GM23338 (cell line): ENCODE data around the gene CELSR1. TPM values are rescaled to one million over a fixed set of nuclear protein-coding genes. Genes with fewer than 3 reads are reported as not detected.

Source experiments
- ATAC-seq: fragments of 200-7000 bp; cut with Tn5 transposase; 3 replicates; pipeline ENCODE4 v1.9.1; 2020
- DNase-seq: peaks from one replicate; pipeline ENCODE4 v3.0.0-alpha.2; 2015; ENCODE audit warnings: low spot score
- H2AFZ ChIP-seq: fragments of 200-600 bp; sonication (generic); 2 replicates; pipeline ENCODE4 v1.8.0; 2016; ENCODE audit warnings: antibody characterized with exemption, mild to moderate bottlenecking, moderate library complexity
- H3F3A ChIP-seq: fragments of 200-600 bp; sonication (generic); replicated peaks from 2 replicates; pipeline ENCODE4 v1.8.0; 2017; ENCODE audit warnings: antibody characterized with exemption, mixed run types, low read depth
- H3K27ac ChIP-seq: fragments of 200-600 bp; sonication (generic); 2 replicates; pipeline ENCODE4 v1.6.1; 2016; ENCODE audit warnings: low read depth
- H3K27me3 ChIP-seq: fragments of 200-600 bp; sonication (generic); 2 replicates; pipeline ENCODE4 v1.8.0; 2016; ENCODE audit warnings: mild to moderate bottlenecking, mixed run types, moderate library complexity; ENCODE audit not compliant: insufficient read depth
- H3K36me3 ChIP-seq: fragments of 200-600 bp; sonication (generic); 2 replicates; pipeline ENCODE4 v1.8.0; 2016; ENCODE audit warnings: mild to moderate bottlenecking; ENCODE audit not compliant: insufficient read depth
- H3K4me1 ChIP-seq: fragments of 200-600 bp; sonication (generic); 2 replicates; pipeline ENCODE4 v1.8.0; 2016; ENCODE audit warnings: mild to moderate bottlenecking, moderate library complexity; ENCODE audit not compliant: insufficient read depth
- H3K4me2 ChIP-seq: fragments of 200-600 bp; sonication (generic); 2 replicates; pipeline ENCODE4 v1.7.1; 2017; ENCODE audit warnings: mixed run types
- H3K4me3 ChIP-seq: fragments of 200-600 bp; sonication (generic); 2 replicates; pipeline ENCODE4 v1.6.1; 2016; ENCODE audit warnings: mixed run types
- H3K79me2 ChIP-seq: fragments of 200-600 bp; sonication (generic); replicated peaks from 2 replicates; pipeline ENCODE4 v1.8.0; 2017; ENCODE audit warnings: mild to moderate bottlenecking; ENCODE audit not compliant: insufficient read depth
- H3K9me2 ChIP-seq: fragments of 200-600 bp; sonication (generic); 2 replicates; pipeline ENCODE4 v1.8.0; 2017; ENCODE audit not compliant: insufficient read depth
- H4K20me1 ChIP-seq: fragments of 200-600 bp; sonication (generic); replicated peaks from 2 replicates; pipeline ENCODE4 v1.8.0; 2017; ENCODE audit warnings: mild to moderate bottlenecking; ENCODE audit not compliant: insufficient read depth
- H3K27ac Mint-ChIP-seq: 2 replicates; pipeline ENCODE4 v1.8.0; 2020; ENCODE audit warnings: inconsistent platforms, mild to moderate bottlenecking, moderate library complexity, mixed read lengths
- H3K27me3 Mint-ChIP-seq: 3 replicates; pipeline ENCODE4 v1.8.0; 2022; ENCODE audit warnings: low read depth, mild to moderate bottlenecking, moderate library complexity, mixed read lengths, inconsistent platforms; ENCODE audit not compliant: insufficient read depth, poor library complexity
- H3K36me3 Mint-ChIP-seq: 3 replicates; pipeline ENCODE4 v1.8.0; 2021; ENCODE audit warnings: low read depth, mild to moderate bottlenecking, inconsistent platforms, moderate library complexity, mixed read lengths
- H3K4me1 Mint-ChIP-seq: 3 replicates; pipeline ENCODE4 v1.8.0; 2020; ENCODE audit warnings: mild to moderate bottlenecking, inconsistent platforms, mixed read lengths
- H3K4me3 Mint-ChIP-seq: 3 replicates; pipeline ENCODE4 v1.8.0; 2021; ENCODE audit warnings: moderate library complexity, mild to moderate bottlenecking, inconsistent platforms, mixed read lengths
- H3K9me3 Mint-ChIP-seq: 3 replicates; pipeline ENCODE4 v1.8.0; 2020; ENCODE audit warnings: moderate library complexity, mild to moderate bottlenecking, inconsistent platforms, mixed read lengths
- CTCF ChIP-seq, 2 experiments: fragments of 200-600 bp in 1 of 2; sonication (generic) in 1 of 2; conservative IDR thresholded peaks; 2 replicates each; pipeline versions ENCODE4 v1.5.1 to v1.6.1; 2016 to 2017; ENCODE audit warnings: antibody characterized with exemption in 2 of 2, low read depth in 2 of 2, mild to moderate bottlenecking in 2 of 2, moderate library complexity in 1 of 2
- ETS1 ChIP-seq: IDR thresholded peaks from 2 replicates; pipeline ENCODE4 v1.6.1; 2016; ENCODE audit warnings: antibody characterized with exemption
- EZH2 ChIP-seq: fragments of 200-600 bp; sonication (generic); IDR thresholded peaks from one replicate; pipeline ENCODE4 v1.8.0; 2017; ENCODE audit warnings: antibody characterized with exemption, mild to moderate bottlenecking, low read depth; ENCODE audit not compliant: unreplicated experiment
- EZH2phosphoT487 ChIP-seq: fragments of 200-600 bp; sonication (generic); IDR thresholded peaks from one replicate; pipeline ENCODE4 v1.8.1; 2018; ENCODE audit warnings: antibody characterized with exemption; ENCODE audit not compliant: unreplicated experiment
- JUNB ChIP-seq: IDR thresholded peaks from one replicate; pipeline ENCODE4 v1.6.1; 2016; ENCODE audit warnings: antibody characterized with exemption; ENCODE audit not compliant: unreplicated experiment
- NANOG ChIP-seq: IDR thresholded peaks from 2 replicates; pipeline ENCODE4 v1.6.1; 2016; ENCODE audit warnings: antibody characterized with exemption, borderline replicate concordance
- POLR2AphosphoS5 ChIP-seq: IDR thresholded peaks from 2 replicates; pipeline ENCODE4 v1.6.1; 2016; ENCODE audit warnings: antibody characterized with exemption, low read depth
- ZNF331 ChIP-seq: fragments of 250-450 bp; sonication (Bioruptor Pico); IDR thresholded peaks from 2 replicates; pipeline ENCODE4 v1.5.0; 2020; ENCODE audit warnings: low read depth, mild to moderate bottlenecking, moderate library complexity
- polyA plus RNA-seq: library from polyadenylated mRNA; unstranded; fragments of >200 nt; fragmentation: Nextera tagmentation; extraction: Ambion mirVana; gene quantifications from 2 replicates; pipeline ENCODE4 v1.2.1, GENCODE V29; 2016
- total RNA-seq: library from RNA; depleted of rRNA; stranded (reverse); fragments of >200 nt; shearing (Covaris generic); gene quantifications from 2 replicates; pipeline ENCODE4 v1.2.3, GENCODE V29; 2014
- TF ChIP-seq, protein P1 (sequence below): fragments of 250-450 bp; sonication (Bioruptor Pico); IDR thresholded peaks from 2 replicates; pipeline ENCODE4 v1.5.0; 2020; ENCODE audit warnings: mild to moderate bottlenecking, moderate library complexity

Gene CELSR1
- total and polyA plus RNA-seq, 2 experiments from 2014 or later, result 4.8 to 20.4 TPM

DNA sequence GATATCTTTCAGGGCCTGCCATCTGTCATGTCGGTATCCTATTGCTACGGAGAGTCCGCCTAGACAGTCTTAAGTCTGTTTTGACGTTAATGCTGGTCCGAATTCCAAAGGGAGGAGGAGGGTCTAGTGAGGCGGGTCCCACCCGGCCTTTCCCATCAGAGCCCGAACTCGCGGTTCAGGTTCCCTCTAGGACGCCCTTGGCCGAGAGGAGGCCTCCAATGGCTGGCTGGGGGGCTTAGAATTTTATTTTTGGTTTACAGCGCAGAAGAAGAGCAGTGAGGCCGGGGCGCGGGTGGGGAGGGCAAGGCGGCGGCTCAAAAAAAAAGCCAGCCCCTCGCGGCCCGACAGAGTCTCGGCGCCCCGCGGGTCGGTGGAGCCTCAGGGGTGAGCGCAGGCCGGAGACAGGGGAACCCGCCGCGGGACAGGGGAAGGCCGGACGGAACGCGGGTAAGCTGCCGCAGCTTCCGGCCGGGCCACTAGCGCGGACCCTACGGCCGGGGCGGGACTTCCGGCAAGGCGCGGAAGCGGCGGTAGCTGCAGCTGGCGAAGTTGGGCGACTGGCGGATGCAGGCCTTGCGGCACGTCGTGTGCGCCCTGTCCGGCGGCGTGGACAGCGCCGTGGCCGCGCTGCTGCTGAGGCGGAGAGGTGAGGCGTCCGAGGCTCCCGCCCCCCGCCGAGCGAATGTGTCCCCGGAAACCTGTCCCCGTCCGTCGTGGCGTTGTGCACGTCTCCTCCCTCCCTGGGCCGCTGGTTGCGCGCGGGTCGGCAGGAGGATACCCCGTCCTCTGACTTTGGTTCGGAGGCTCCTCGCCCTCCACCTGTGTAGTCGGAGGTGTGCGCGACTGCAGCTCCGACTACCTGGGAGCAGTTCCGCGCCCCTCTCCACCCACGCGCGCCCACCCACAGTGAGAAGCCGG, 202.0 kb downstream of the CELSR1 start, which contains the start of gene TRMU (continued):
- TF ChIP-seq CTCF (conservative IDR thresholded peaks at IDR 0.05; ENCODE audit: low read depth in 2 of 2) (no peak), NANOG (no peak), EZH2phosphoT487 (no peak), ETS1 (peak; percentile 76)

GRCh38 chr22:46331496-46331895, 205.9 kb downstream of the CELSR1 start:
- Mint-ChIP-seq H3K27ac (no peak overlapping the region), H3K27me3 (peaks cover 12% of the 10 kb centered on the region), H3K4me3 (no peak overlapping the region), H3K36me3 (peaks cover 34% of the 10 kb centered on the region), H3K9me3 (no peaks in the 10 kb centered on the region), H3K4me1 (peaks cover 11% of the 10 kb centered on the region)
- peaks cover 9% of the 10 kb centered on the region for H3K79me2 ChIP-seq
- H3K4me2 ChIP-seq, result no peak overlapping the region
- no peak overlapping the region for H2AFZ ChIP-seq
- no peaks in the 10 kb centered on the region; the same call in 1 of the 2 replicates for H4K20me1 ChIP-seq
- no peaks in the 10 kb centered on the region for H3K9me2 ChIP-seq
- no peak overlapping the region for H3K4me3 ChIP-seq
- H3K36me3 ChIP-seq, result peaks cover 10% of the 10 kb centered on the region
- TF ChIP-seq POLR2AphosphoS5, result no peak
- TF ChIP-seq ZNF331 (CRISPR knock-in tag), result no peak
- TF ChIP-seq, protein P1, sequence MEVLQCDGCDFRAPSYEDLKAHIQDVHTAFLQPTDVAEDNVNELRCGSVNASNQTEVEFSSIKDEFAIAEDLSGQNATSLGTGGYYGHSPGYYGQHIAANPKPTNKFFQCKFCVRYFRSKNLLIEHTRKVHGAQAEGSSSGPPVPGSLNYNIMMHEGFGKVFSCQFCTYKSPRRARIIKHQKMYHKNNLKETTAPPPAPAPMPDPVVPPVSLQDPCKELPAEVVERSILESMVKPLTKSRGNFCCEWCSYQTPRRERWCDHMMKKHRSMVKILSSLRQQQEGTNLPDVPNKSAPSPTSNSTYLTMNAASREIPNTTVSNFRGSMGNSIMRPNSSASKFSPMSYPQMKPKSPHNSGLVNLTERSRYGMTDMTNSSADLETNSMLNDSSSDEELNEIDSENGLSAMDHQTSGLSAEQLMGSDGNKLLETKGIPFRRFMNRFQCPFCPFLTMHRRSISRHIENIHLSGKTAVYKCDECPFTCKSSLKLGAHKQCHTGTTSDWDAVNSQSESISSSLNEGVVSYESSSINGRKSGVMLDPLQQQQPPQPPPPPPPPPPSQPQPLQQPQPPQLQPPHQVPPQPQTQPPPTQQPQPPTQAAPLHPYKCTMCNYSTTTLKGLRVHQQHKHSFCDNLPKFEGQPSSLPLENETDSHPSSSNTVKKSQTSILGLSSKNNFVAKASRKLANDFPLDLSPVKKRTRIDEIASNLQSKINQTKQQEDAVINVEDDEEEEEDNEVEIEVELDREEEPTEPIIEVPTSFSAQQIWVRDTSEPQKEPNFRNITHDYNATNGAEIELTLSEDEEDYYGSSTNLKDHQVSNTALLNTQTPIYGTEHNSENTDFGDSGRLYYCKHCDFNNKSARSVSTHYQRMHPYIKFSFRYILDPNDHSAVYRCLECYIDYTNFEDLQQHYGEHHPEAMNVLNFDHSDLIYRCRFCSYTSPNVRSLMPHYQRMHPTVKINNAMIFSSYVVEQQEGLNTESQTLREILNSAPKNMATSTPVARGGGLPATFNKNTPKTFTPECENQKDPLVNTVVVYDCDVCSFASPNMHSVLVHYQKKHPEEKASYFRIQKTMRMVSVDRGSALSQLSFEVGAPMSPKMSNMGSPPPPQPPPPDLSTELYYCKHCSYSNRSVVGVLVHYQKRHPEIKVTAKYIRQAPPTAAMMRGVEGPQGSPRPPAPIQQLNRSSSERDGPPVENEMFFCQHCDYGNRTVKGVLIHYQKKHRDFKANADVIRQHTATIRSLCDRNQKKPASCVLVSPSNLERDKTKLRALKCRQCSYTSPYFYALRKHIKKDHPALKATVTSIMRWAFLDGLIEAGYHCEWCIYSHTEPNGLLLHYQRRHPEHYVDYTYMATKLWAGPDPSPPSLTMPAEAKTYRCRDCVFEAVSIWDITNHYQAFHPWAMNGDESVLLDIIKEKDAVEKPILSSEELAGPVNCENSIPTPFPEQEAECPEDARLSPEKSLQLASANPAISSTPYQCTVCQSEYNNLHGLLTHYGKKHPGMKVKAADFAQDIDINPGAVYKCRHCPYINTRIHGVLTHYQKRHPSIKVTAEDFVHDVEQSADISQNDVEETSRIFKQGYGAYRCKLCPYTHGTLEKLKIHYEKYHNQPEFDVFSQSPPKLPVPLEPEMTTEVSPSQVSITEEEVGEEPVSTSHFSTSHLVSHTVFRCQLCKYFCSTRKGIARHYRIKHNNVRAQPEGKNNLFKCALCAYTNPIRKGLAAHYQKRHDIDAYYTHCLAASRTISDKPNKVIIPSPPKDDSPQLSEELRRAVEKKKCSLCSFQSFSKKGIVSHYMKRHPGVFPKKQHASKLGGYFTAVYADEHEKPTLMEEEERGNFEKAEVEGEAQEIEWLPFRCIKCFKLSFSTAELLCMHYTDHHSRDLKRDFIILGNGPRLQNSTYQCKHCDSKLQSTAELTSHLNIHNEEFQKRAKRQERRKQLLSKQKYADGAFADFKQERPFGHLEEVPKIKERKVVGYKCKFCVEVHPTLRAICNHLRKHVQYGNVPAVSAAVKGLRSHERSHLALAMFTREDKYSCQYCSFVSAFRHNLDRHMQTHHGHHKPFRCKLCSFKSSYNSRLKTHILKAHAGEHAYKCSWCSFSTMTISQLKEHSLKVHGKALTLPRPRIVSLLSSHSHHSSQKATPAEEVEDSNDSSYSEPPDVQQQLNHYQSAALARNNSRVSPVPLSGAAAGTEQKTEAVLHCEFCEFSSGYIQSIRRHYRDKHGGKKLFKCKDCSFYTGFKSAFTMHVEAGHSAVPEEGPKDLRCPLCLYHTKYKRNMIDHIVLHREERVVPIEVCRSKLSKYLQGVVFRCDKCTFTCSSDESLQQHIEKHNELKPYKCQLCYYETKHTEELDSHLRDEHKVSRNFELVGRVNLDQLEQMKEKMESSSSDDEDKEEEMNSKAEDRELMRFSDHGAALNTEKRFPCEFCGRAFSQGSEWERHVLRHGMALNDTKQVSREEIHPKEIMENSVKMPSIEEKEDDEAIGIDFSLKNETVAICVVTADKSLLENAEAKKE, result no peak
- no peak for TF ChIP-seq EZH2
- no peak for TF ChIP-seq JUNB
- H3K27ac ChIP-seq, result no peak overlapping the region
- H3F3A ChIP-seq, result no peaks in the 10 kb centered on the region
- H3K4me1 ChIP-seq, result peaks cover 2% of the 10 kb centered on the region
- DNase-seq (no peak), ATAC-seq (no peak)
- H3K27me3 ChIP-seq, result no peaks in the 10 kb centered on the region
